Neutrophil (primary cell): ENCODE measurements around the gene COL16A1.

Source experiments
- H3K27ac ChIP-seq: fragments of 200-600 bp; sonication (generic); 2 replicates; pipeline ENCODE4 v1.5.1; 2016; ENCODE audit warnings: mild to moderate bottlenecking, moderate library complexity
- H3K27me3 ChIP-seq: fragments of 200-600 bp; sonication (generic); 2 replicates; pipeline ENCODE4 v1.6.0; 2016; ENCODE audit warnings: mild to moderate bottlenecking
- H3K36me3 ChIP-seq: fragments of 200-600 bp; sonication (generic); 2 replicates; pipeline ENCODE4 v1.5.1; 2017
- H3K4me1 ChIP-seq, 2 experiments: fragments of 200-600 bp in 1 of 2; sonication (generic) in 1 of 2; 1 replicate in 1 of 2; 2 replicates in 1 of 2; pipeline versions ENCODE4 v1.5.1 to v1.6.1; 2013 to 2016; ENCODE audit warnings: low read depth in 1 of 2, low read length in 1 of 2, mild to moderate bottlenecking in 1 of 2, moderate library complexity in 1 of 2; ENCODE audit not compliant: control insufficient read depth in 1 of 2, insufficient read depth in 1 of 2
- H3K4me3 ChIP-seq, 2 experiments: fragments of 200-600 bp in 1 of 2; sonication (generic) in 1 of 2; 1 replicate in 1 of 2; 2 replicates in 1 of 2; pipeline ENCODE4 v1.5.1; 2013 to 2016; ENCODE audit warnings: low read depth in 1 of 2, low read length in 1 of 2, mild to moderate bottlenecking in 1 of 2, moderate library complexity in 1 of 2
- H3K9me3 ChIP-seq: fragments of 200-600 bp; sonication (generic); 2 replicates; pipeline ENCODE4 v1.5.1; 2016
- TF ChIP-seq, protein P1 (sequence below): fragments of 200-600 bp; sonication (generic); IDR thresholded peaks from 2 replicates; pipeline ENCODE4 v1.5.1; 2016; ENCODE audit warnings: antibody characterized with exemption

The COL16A1 gene

DNA sequence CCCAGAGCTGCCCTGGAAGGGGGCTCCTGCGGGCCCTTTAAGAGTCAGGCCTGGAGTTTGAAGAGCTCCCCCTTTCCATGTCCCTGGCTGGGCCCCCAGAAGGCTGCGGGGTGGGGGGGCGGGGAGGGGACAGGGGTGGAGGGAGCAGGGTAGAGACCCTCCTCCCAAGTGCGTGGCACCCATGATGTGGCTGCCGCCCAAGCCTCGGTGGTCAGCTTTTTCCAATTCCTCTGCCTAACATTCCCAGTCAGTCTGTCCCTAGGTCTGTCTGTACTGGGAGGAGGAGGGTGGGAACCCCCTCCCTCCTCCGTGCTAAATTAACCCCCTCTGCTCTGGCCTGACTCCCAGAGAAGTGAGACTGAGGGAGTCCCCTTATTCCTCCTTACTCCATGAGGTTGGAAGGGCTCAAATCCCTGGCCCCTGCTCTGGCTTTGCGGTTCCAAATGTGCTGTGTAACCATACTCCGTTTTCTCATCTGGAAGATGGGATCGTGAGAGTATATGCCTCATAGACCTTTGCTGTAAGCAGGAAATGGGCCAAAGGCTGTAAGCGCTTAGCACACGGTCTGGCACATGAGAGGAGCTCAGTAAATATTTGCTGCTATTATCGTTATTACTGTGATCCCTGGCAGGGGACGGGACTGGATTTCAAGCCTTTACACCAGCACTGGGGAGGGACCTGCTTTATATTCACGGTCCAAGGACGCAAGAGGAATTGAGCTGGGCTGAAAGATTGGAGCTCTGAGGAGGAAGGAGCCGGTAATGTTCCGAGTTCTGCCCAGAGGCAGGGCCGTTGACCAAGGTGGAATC is 658 bp upstream of the COL16A1 start:
- no peak overlapping the region for H3K4me3 ChIP-seq
- TF ChIP-seq, protein P1, sequence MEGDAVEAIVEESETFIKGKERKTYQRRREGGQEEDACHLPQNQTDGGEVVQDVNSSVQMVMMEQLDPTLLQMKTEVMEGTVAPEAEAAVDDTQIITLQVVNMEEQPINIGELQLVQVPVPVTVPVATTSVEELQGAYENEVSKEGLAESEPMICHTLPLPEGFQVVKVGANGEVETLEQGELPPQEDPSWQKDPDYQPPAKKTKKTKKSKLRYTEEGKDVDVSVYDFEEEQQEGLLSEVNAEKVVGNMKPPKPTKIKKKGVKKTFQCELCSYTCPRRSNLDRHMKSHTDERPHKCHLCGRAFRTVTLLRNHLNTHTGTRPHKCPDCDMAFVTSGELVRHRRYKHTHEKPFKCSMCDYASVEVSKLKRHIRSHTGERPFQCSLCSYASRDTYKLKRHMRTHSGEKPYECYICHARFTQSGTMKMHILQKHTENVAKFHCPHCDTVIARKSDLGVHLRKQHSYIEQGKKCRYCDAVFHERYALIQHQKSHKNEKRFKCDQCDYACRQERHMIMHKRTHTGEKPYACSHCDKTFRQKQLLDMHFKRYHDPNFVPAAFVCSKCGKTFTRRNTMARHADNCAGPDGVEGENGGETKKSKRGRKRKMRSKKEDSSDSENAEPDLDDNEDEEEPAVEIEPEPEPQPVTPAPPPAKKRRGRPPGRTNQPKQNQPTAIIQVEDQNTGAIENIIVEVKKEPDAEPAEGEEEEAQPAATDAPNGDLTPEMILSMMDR = no peak
- H3K27ac ChIP-seq = no peak overlapping the region
- peaks cover 86% of the 10 kb centered on the region for H3K27me3 ChIP-seq
- H3K9me3 ChIP-seq = no peaks in the 10 kb centered on the region
- no peaks in the 10 kb centered on the region for H3K36me3 ChIP-seq
- H3K4me1 ChIP-seq = no peaks in the 10 kb centered on the region

DNA sequence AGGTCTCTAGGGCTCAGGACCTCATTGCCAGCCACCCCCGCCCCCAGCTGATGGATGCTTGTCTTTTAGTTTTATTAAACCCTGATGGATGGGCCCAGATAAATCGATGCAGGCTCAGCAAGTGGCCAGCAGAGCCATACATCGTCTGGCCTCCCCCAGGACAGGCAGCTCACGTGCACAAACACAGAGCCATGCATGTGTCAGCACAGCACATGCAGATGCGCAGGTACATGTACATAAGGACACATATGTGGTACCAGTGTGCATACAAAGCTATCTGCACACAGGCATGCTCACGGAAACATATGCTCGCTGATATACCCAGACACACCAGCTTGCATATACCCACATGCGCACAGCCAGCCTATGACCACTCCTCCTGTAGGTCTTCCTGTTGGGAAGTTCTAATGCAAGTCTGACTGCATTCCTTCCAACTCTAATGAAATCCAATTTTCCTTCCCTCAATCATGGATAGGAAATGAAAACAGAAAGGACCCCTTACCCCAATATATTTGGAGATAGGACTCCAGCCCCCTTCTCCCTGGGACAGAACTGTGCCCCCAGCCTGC is 897 bp downstream of the COL16A1 start:
- Histone ChIP-seq H3K4me3 (no peak overlapping the region), H3K27ac (no peak overlapping the region), H3K36me3 (no peaks in the 10 kb centered on the region), H3K9me3 (no peaks in the 10 kb centered on the region), H3K27me3 (peaks cover 71% of the 10 kb centered on the region), H3K4me1 (no peaks in the 10 kb centered on the region)
- TF ChIP-seq, protein P1 = no peak

DNA sequence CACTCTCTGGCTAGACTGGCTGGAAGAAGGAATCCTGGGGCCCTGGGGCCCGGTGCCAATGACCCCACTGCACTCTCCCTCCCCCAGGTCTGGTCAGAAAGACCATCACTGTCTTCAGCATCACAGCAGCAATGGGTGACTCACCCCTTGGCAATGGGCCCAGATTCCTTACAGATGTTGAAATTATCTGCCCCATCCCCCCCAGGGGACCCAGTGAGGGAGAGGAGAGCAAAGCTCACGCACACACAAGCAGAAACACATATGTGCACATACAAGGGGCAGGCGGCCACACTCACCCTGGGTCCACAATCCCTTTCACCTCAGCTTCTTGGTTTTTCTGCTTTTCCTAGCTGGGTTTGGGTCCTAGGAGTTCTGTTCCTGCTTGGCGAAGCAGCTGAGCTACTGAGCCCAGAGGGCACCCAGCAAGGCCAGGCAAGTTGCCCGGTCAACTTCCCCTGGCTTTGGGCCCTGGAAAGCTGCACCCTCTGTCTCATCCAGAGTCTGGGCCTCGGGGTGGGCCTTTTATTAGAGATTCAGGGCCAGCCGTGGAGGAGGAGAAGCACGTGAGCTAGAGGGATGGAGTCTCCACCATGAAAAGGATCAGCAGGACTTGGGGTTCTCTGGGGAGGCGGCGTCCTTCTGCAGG is 2.6 kb downstream of the COL16A1 start:
- TF ChIP-seq, protein P1 = no peak
- Histone ChIP-seq H3K27ac (no peak overlapping the region), H3K4me3 (no peak overlapping the region), H3K9me3 (no peaks in the 10 kb centered on the region), H3K4me1 (no peaks in the 10 kb centered on the region), H3K27me3 (peaks cover 55% of the 10 kb centered on the region), H3K36me3 (no peaks in the 10 kb centered on the region)

DNA sequence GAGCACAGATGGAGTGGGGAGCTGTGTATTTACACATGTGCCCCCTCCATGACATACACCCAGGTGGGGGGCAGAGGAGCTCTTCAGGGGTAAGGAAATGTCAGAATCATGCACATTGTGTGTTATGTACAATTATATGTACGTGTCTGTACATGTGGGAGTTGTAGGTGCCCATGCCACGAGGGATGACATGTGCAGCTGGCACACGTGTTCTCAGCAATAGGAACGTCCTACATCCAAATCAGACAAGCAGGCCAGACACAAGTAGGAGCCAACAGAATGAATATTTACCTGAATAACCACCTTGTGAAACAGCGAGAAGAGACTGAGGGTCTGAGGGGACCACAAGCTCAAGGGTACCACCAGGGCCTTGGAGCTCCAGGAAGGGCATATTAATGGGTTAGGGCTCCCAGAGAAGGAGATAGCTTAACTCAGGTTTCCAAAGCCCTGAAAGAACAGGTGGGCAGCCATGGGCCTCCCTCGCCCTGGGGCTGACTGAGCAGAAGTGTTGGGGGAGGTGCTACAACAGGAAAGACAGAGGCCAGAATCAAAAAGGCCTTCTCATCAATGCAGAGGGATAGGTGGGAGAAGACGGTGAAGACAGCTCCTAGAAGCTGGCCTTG is 3.2 kb downstream of the COL16A1 start:
- Histone ChIP-seq H3K36me3 (no peaks in the 10 kb centered on the region), H3K4me3 (no peak overlapping the region), H3K4me1 (no peaks in the 10 kb centered on the region)

DNA sequence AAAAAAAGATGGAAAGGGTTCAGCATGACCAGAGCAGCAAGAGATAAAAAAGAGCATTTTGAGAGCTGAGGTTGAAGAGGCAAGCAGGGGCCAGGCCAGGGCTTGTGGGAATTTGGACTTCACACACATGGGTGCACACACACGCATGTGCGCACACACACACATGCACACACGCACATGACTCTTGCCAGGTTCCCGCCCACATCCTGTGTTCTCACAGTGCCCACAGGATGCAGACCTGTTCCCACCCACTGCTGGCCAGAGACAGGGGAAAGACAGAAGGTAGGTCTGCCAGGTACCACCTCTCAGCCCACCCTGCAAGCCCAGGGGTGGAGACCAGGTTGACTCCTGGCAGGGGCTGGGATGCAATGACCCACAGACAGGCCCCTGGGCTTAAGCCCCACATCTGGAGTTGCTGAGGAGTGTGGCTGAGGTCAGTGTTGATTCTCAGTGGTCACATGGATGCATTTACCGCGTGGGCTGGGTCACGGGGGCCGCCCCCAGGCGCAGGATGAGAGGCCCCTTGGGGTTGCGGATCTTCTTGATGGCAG is 4.4 kb downstream of the COL16A1 start:
- Histone ChIP-seq H3K27ac (no peak overlapping the region), H3K4me3 (no peak overlapping the region), H3K27me3 (peaks cover 37% of the 10 kb centered on the region), H3K36me3 (no peaks in the 10 kb centered on the region), H3K4me1 (no peaks in the 10 kb centered on the region), H3K9me3 (no peaks in the 10 kb centered on the region)
- TF ChIP-seq, protein P1 = no peak

More for the DNA sequence above, 3.2 kb downstream of the COL16A1 start:
- TF ChIP-seq, protein P1 = no peak
- H3K27ac ChIP-seq = no peak overlapping the region
- no peaks in the 10 kb centered on the region for H3K9me3 ChIP-seq
- peaks cover 48% of the 10 kb centered on the region for H3K27me3 ChIP-seq
